Suprapubic skin (tissue), 4 donors: Measurements from ENCODE around the gene GNA14. TPM values are rescaled to one million over a fixed set of nuclear protein-coding genes. Genes with fewer than 3 reads are reported as not detected.
"Not testable (repeated sequence)": the region's sequence is repeated elsewhere in the genome, so short reads cannot be mapped to it uniquely, and the experiment has no call there.

ENCODE experiments used
- DNase-seq, 2 donors: peaks; one replicate each; pipeline ENCODE4 v3.0.0-alpha.2; 2019; ENCODE audit warnings: low spot score in 2 of 2
- H3K27ac ChIP-seq: fragments of 200-600 bp; sonication (generic); one replicate; pipeline ENCODE4 v1.5.1; 2019
- H3K27me3 ChIP-seq: fragments of 200-600 bp; sonication (generic); one replicate; pipeline ENCODE4 v1.5.1; 2019
- H3K36me3 ChIP-seq: fragments of 200-600 bp; sonication (generic); one replicate; pipeline ENCODE4 v1.5.1; 2019
- H3K4me1 ChIP-seq: fragments of 200-600 bp; sonication (generic); one replicate; pipeline ENCODE4 v1.5.1; 2019
- H3K4me3 ChIP-seq: fragments of 200-600 bp; sonication (generic); one replicate; pipeline ENCODE4 v1.5.1; 2019; ENCODE audit warnings: mild to moderate bottlenecking
- H3K9me3 ChIP-seq: fragments of 200-600 bp; sonication (generic); one replicate; pipeline ENCODE4 v1.5.1; 2019
- CTCF ChIP-seq, 2 donors: fragments of 200-600 bp in 1 of 2; fragments of 450-650 bp in 1 of 2; sonication (generic) in 1 of 2; IDR thresholded peaks; one replicate each; pipeline ENCODE4 v1.5.1; 2016 to 2019; ENCODE audit warnings: antibody characterized with exemption in 2 of 2, mild to moderate bottlenecking in 1 of 2, moderate library complexity in 1 of 2
- EP300 ChIP-seq: sonication (generic); formaldehyde crosslinking; IDR thresholded peaks from one replicate; pipeline ENCODE4 v1.6.1; 2017; ENCODE audit warnings: antibody characterized with exemption
- POLR2A ChIP-seq, 2 donors: fragments of 450-650 bp; IDR thresholded peaks; one replicate each; pipeline ENCODE4 v1.6.1; 2017; ENCODE audit warnings: antibody characterized with exemption in 2 of 2, mild to moderate bottlenecking in 2 of 2, moderate library complexity in 2 of 2
- POLR2AphosphoS5 ChIP-seq, 3 donors: sonication (generic); formaldehyde crosslinking; IDR thresholded peaks; one replicate each; pipeline ENCODE4 v1.6.1; 2017; ENCODE audit warnings: antibody characterized with exemption in 3 of 3
- WGBS: methylation state at CpG from one replicate; pipeline ENCODE4 v1.1.5; 2018; 5-methylcytosine and 5-hydroxymethylcytosine counted together
- total RNA-seq, 4 donors: library from RNA; depleted of rRNA; stranded (reverse); fragments of >200 nt; gene quantifications; one replicate each; pipeline ENCODE4 v1.1.0, GENCODE V29; 2016

Gene GNA14
- total RNA-seq, 4 donors from 2014 or later, result 0.42 to 4.2 (median 2.0) TPM

DNA sequence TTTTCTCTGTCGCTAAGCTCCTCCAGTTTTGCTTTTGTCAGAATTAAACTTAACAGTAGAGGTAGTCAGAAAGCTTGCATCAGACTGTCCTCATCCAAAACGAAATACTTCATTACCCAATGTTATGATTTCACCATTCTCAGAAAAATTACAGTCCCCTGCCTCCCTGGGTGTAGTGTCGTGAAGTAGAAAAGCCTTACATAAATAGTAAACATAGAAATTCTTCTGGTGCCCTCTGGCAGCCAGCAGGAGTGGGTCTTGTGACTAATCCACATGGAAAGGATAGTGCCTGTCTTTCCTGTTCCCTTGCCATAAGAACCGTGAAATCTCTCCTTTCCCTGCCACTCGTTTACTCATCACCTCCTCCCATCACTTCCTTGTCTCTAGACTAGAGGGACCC lies 230.6 kb downstream of the GNA14 start:
- 51% methylated on average over 5 of the region's 5 CpGs for WGBS
- Histone ChIP-seq H3K4me3 (no peak overlapping the region), H3K27ac (no peak overlapping the region), H3K4me1 (no peaks in the 10 kb centered on the region), H3K27me3 (no peaks in the 10 kb centered on the region), H3K36me3 (no peaks in the 10 kb centered on the region), H3K9me3 (no peaks in the 10 kb centered on the region)
- no peak for DNase-seq
- no peak for TF ChIP-seq POLR2A (IDR thresholded peaks at IDR 0.05)
- no peak for TF ChIP-seq EP300
- TF ChIP-seq CTCF (IDR thresholded peaks at IDR 0.05), result no peak
- no peak for TF ChIP-seq POLR2AphosphoS5 (IDR thresholded peaks at IDR 0.05)

DNA sequence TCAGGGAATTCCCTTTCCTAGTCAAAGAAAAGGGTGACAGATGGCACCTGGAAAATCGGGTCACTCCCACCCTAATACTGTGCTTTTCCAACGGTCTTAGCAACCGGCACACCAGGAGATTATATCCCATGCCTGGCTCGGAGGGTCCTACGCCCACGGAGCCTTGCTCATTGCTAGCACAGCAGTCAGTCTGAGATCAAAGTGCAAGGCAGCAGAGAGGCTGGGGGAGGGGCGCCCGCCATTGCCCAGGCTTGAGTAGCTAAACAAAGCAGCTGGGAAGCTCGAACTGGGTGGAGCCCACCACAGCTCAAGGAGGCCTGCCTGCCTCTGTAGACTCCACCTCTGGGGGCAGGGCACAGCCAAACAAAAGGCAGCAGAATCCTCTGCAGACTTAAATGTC lies 239.6 kb downstream of the GNA14 start:
- not testable (repeated sequence) for H3K9me3 ChIP-seq, H3K4me3 ChIP-seq, DNase-seq, H3K27ac ChIP-seq, H3K27me3 ChIP-seq, H3K4me1 ChIP-seq
- H3K36me3 ChIP-seq, result peaks cover 31% of the 10 kb centered on the region
- no CpG with 5 or more reads among the region's 9 CpGs for WGBS

GRCh38 chr9:77403239-77403638 lies 244.9 kb downstream of the GNA14 start:
- TF ChIP-seq POLR2A (IDR thresholded peaks at IDR 0.05) (no peak), POLR2AphosphoS5 (IDR thresholded peaks at IDR 0.05) (no peak), CTCF (IDR thresholded peaks at IDR 0.05) (no peak), EP300 (no peak)
- H3K4me1 ChIP-seq, result no peaks in the 10 kb centered on the region
- no peaks in the 10 kb centered on the region for H3K9me3 ChIP-seq
- H3K27ac ChIP-seq, result no peak overlapping the region
- no peaks in the 10 kb centered on the region for H3K27me3 ChIP-seq
- peaks cover 22% of the 10 kb centered on the region for H3K36me3 ChIP-seq
- no peak overlapping the region for H3K4me3 ChIP-seq
- 93% methylated on average over 4 of the region's 4 CpGs for WGBS
- no peak for DNase-seq

- no peaks in the 10 kb centered on the region for H3K4me1 ChIP-seq
- no peaks in the 10 kb centered on the region for H3K27me3 ChIP-seq
- peaks cover 15% of the 10 kb centered on the region for H3K36me3 ChIP-seq
- H3K27ac ChIP-seq, result no peak overlapping the region
- H3K9me3 ChIP-seq, result no peaks in the 10 kb centered on the region
- no peak for TF ChIP-seq EP300
- no peak for TF ChIP-seq POLR2AphosphoS5 (IDR thresholded peaks at IDR 0.05)
- TF ChIP-seq POLR2A (IDR thresholded peaks at IDR 0.05), result no peak
- TF ChIP-seq CTCF (IDR thresholded peaks at IDR 0.05), result no peak
- WGBS, result 72% methylated on average over 2 of the region's 2 CpGs
- no peak for DNase-seq
- H3K4me3 ChIP-seq, result no peak overlapping the region
Measured at GRCh38 chr9:77402286-77402685, 245.8 kb downstream of the GNA14 start.

DNA sequence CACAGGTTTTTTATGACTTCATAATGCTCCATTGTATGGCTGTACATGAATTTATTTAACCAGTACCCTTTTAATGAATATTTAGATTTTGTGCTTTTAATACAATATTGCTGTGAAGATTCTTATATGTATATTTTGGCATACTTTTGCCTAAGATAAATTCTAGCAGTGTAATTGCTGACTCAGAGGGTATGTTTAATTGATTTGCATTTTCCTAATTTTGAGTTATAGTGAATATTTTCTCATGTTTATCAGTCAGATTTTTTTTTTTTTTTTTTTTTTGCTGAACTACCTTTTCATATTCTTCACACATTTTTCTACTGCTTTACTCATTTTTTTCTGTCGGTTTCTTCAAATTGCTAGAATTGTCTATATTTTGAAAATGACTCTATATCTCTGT lies 248.2 kb downstream of the GNA14 start:
- TF ChIP-seq CTCF (IDR thresholded peaks at IDR 0.05) (no peak), EP300 (no peak), POLR2A (IDR thresholded peaks at IDR 0.05) (no peak), POLR2AphosphoS5 (IDR thresholded peaks at IDR 0.05) (no peak)
- Histone ChIP-seq H3K27ac (no peak overlapping the region), H3K4me1 (no peaks in the 10 kb centered on the region), H3K27me3 (no peaks in the 10 kb centered on the region), H3K36me3 (no peaks in the 10 kb centered on the region), H3K4me3 (no peak overlapping the region), H3K9me3 (no peaks in the 10 kb centered on the region)
- no peak for DNase-seq
- WGBS, result 100% methylated on average over 1 of the region's 1 CpG

GRCh38 chr9:77398581-77398980 lies 249.5 kb downstream of the GNA14 start:
- not testable (repeated sequence) for H3K36me3 ChIP-seq, H3K4me1 ChIP-seq, H3K4me3 ChIP-seq, H3K27ac ChIP-seq, H3K9me3 ChIP-seq, DNase-seq, H3K27me3 ChIP-seq
- 96% methylated on average over 9 of the region's 9 CpGs for WGBS
